HG03280 (cell line): Measurements from ENCODE around the gene ST6GALNAC2.
"Not testable (repeated sequence)": the region's sequence is repeated elsewhere in the genome, so short reads cannot be mapped to it uniquely, and the experiment has no call there.

ENCODE experiments used
- ATAC-seq: cut with Tn5 transposase; IDR thresholded peaks from one replicate; pipeline ENCODE4 v1.9.1; 2021; ENCODE audit warnings: mild to moderate bottlenecking, moderate library complexity; ENCODE audit not compliant: unreplicated experiment

The ST6GALNAC2 gene

GRCh38 chr17:76528528-76529223, 57.0 kb downstream of the ST6GALNAC2 start:
- ATAC-seq: no peak

GRCh38 chr17:76528156-76528527, 57.5 kb downstream of the ST6GALNAC2 start:
- peak; percentile 34 for ATAC-seq

- ATAC-seq: peak; percentile 43
These were observed 58.1 kb downstream of the ST6GALNAC2 start for GRCh38 chr17:76527430-76528111.

- ATAC-seq: not testable (repeated sequence)
These were observed 58.6 kb downstream of the ST6GALNAC2 start for GRCh38 chr17:76527016-76527415.

- ATAC-seq: not testable (repeated sequence)
These were observed 60.2 kb downstream of the ST6GALNAC2 start for GRCh38 chr17:76525513-76525833.

GRCh38 chr17:76524598-76525512, 60.8 kb downstream of the ST6GALNAC2 start:
- no peak for ATAC-seq

- no peak for ATAC-seq
These were observed 62.3 kb downstream of the ST6GALNAC2 start for GRCh38 chr17:76523084-76524037.

- ATAC-seq: not testable (repeated sequence)
These were observed 64.0 kb downstream of the ST6GALNAC2 start for GRCh38 chr17:76521683-76522082.

GRCh38 chr17:76521262-76521661, 64.4 kb downstream of the ST6GALNAC2 start:
- no peak for ATAC-seq

- ATAC-seq: no peak
These were observed 66.4 kb downstream of the ST6GALNAC2 start for GRCh38 chr17:76519048-76519966.

- no peak for ATAC-seq
These were observed 68.0 kb downstream of the ST6GALNAC2 start for GRCh38 chr17:76517638-76518038.
